GM12864 (cell line): Measurements from ENCODE around the gene GRIN2A.

Experiments used
- DNase-seq: peaks from one replicate; pipeline ENCODE4 v3.0.0-alpha.2; 2011; ENCODE audit warnings: low read depth
- H3K4me3 ChIP-seq: 2 replicates; pipeline ENCODE4 v1.5.1; 2011; ENCODE audit warnings: mild to moderate bottlenecking, low read depth, low read length, control low read depth
- TF ChIP-seq, protein P1 (sequence below): IDR thresholded peaks from 2 replicates; pipeline ENCODE4 v1.5.1; 2011; ENCODE audit warnings: low read depth, mild to moderate bottlenecking, moderate library complexity, low read length, control low read depth, inconsistent platforms; ENCODE audit errors: missing control alignments

GRIN2A gene

DNA sequence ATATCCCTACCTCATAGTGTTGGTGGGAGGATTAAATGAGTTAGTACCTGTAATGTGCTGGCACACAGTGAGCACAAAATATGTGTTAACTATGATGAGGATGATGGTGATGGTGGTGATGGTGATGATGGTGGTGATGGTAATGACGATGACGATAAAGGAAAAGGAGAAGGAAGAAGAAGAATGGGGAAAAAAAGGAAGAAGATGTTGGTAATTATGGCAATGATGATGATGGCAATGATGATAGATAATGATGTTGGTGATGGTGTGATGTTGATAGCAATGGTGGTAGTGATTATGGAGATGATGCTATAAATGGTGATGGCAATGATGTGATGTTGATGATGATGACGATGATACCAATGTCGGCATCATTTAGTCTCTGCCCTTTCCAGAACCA lies 270.2 kb downstream of the GRIN2A start:
- TF ChIP-seq, protein P1, sequence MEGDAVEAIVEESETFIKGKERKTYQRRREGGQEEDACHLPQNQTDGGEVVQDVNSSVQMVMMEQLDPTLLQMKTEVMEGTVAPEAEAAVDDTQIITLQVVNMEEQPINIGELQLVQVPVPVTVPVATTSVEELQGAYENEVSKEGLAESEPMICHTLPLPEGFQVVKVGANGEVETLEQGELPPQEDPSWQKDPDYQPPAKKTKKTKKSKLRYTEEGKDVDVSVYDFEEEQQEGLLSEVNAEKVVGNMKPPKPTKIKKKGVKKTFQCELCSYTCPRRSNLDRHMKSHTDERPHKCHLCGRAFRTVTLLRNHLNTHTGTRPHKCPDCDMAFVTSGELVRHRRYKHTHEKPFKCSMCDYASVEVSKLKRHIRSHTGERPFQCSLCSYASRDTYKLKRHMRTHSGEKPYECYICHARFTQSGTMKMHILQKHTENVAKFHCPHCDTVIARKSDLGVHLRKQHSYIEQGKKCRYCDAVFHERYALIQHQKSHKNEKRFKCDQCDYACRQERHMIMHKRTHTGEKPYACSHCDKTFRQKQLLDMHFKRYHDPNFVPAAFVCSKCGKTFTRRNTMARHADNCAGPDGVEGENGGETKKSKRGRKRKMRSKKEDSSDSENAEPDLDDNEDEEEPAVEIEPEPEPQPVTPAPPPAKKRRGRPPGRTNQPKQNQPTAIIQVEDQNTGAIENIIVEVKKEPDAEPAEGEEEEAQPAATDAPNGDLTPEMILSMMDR: no peak
- H3K4me3 ChIP-seq: no peak overlapping the region
- no peak for DNase-seq

DNA sequence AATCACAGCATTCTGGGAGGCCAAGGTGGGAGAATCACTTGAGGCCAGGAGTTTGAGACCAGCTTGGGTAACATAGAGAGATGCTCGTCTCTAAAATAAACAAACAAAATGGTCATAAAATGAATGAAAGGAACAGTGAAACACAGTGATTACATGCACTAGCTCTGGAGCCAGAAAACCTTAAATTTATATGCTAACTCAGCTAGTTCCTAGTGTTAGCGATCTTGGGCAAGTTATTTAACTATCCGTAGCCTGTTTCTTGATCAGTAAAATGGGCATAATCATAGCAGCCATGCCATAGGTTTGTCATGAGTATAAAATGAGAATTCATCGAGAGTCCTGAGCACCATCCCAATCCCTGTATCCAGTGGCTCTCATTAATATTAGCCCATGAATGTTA lies 271.0 kb downstream of the GRIN2A start:
- TF ChIP-seq, protein P1: no peak
- H3K4me3 ChIP-seq: no peak overlapping the region
- DNase-seq: no peak

DNA sequence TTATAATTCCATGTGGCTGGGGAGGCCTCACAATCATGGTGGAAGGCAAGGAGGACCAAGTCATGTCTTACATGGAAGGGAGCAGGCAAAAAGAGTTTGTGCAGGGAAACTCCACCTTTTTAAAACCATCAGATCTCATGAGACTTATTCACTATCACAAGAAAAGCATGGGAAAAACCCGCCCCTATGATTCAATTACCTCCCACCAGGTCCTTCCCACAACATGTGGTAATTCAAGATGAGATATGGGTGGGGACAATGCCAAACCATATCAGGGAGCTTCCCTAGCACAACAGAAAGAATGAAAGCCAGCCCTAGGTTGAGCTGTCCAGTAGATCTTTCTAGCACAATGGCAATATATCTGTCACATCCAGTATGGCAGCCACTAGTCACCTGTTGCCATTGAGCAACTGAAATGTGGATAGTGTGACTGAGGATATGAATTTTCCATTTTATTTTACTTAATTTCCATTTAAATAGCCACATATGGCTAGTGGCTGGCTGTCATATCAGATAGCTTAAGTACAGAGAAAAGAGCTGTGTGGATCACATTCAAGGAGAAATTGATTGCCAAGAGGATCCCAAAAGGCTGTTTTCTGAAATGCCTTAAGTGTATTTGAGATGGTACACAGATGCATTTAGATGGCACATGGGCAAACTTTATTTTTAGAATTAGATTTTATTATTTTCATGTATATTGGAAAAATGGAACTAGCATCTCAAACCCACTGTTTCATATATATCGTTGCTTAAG lies 273.0 kb downstream of the GRIN2A start:
- TF ChIP-seq, protein P1: no peak
- H3K4me3 ChIP-seq: no peak overlapping the region
- DNase-seq: no peak

DNA sequence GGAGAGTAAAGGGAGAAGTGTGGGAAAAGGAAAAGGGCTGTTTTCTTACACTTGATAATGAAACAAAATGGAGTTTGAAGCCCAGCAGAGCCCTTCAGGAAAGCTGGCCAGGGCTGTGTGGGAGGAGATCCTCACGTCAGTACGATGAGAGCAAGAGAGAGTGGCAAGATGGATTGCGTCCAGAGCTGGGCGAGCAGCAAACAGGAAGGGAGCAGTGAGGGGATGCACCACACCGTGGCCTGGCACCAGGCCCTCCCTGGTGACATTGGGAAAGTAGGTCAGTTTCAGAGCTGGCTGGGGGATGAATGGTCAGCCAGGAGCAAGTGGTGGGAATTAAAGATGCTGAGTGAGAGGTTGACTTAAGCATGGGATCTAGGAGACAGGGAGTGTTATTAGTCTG lies 273.6 kb downstream of the GRIN2A start:
- DNase-seq: no peak
- no peak overlapping the region for H3K4me3 ChIP-seq
- TF ChIP-seq, protein P1: no peak

DNA sequence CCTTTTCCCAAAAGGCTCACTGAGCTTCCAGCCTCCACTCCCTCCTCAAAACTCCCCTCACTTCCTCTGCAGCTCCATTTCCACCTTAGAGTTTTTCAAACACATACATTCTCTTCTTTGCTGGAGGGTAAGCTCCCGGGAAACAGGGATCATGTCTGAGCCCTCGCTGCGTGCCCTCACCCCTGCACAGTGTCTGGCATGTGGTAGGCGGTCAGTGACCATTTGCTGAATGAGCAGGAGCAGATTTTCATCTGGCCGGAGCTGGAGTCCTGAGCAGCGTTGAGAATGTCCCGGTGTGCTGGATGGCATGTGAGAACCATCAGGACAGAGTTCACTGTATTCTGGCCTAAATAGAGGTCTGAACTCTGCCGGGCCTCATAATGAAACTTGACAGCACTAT lies 274.5 kb downstream of the GRIN2A start:
- TF ChIP-seq, protein P1: no peak
- no peak overlapping the region for H3K4me3 ChIP-seq
- no peak for DNase-seq

DNA sequence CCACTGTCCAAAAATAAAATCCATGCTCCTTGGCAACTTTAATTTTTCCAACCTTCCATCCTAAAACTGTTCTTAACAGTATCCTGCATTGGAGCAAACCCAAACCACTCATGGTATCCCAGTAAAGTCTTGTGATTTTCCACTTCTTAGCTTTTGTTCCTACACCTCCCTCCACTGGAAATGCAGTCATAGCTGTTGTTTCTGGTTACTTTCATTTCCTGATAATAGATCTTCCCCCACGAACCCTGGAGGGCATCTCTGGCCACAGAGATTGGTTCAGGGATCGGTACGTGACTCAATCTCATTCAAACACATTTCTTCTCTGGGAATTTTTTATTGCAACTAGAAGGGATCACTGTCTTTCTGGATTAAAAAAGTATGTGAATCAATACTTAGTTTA lies 276.0 kb downstream of the GRIN2A start:
- H3K4me3 ChIP-seq: no peak overlapping the region
- no peak for DNase-seq
- TF ChIP-seq, protein P1: no peak

DNA sequence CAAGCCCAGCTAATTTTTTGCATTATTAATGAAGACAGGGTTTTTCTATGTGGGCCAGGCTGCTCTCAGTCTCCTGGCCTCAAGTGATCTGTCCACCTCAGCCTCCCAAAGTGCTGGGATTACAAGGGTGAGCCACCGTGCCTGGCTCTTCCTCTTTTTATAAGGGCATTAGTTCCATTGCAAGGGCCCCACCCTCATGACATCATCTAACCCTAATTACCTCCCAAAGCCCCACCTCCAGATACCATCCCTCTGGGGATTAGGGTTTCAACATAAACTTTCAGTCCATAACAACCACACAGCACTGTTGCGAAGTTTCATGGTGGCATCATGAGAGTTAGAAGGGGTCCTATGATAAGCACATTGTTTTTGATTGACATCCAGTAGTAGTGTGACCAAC lies 277.7 kb downstream of the GRIN2A start:
- TF ChIP-seq, protein P1: no peak
- no peak for DNase-seq
- H3K4me3 ChIP-seq: no peak overlapping the region
